Midbrain (tissue), 1 donor: Measurements from ENCODE around the gene TSC1.
"Not testable (repeated sequence)": the region's sequence is repeated elsewhere in the genome, so short reads cannot be mapped to it uniquely, and the experiment has no call there.

ENCODE experiments used
- DNase-seq: peaks from one replicate; lab custom pipeline; 2025; lab: John Stamatoyannopoulos, UW

TSC1 gene

GRCh38 chr9:132976571-132976970, 32.2 kb upstream of the TSC1 start:
- no peak for DNase-seq

- DNase-seq: no peak
Observed at GRCh38 chr9:132975961-132976360, 31.5 kb upstream of the TSC1 start.

GRCh38 chr9:132973713-132974112, 29.3 kb upstream of the TSC1 start:
- no peak for DNase-seq

GRCh38 chr9:132973166-132973565, 28.8 kb upstream of the TSC1 start:
- DNase-seq: no peak

- no peak for DNase-seq
Observed at GRCh38 chr9:132970324-132971062, 26.1 kb upstream of the TSC1 start.

- no peak for DNase-seq
Observed at GRCh38 chr9:132969783-132970182, 25.4 kb upstream of the TSC1 start.

- DNase-seq: not testable (repeated sequence)
Observed at GRCh38 chr9:132967908-132968307, 23.5 kb upstream of the TSC1 start.

GRCh38 chr9:132965478-132965877, 21.1 kb upstream of the TSC1 start:
- no peak for DNase-seq

- DNase-seq: no peak
Observed at GRCh38 chr9:132961002-132961401, 16.6 kb upstream of the TSC1 start.

GRCh38 chr9:132957805-132958204, 13.4 kb upstream of the TSC1 start:
- DNase-seq: no peak

GRCh38 chr9:132955768-132956167, 11.4 kb upstream of the TSC1 start:
- DNase-seq: no peak

- no peak for DNase-seq
Observed at GRCh38 chr9:132955123-132955522, 10.7 kb upstream of the TSC1 start.

GRCh38 chr9:132949709-132950108, 5.3 kb upstream of the TSC1 start:
- no peak for DNase-seq

GRCh38 chr9:132948482-132949050, 4.2 kb upstream of the TSC1 start:
- no peak for DNase-seq

- no peak for DNase-seq
Observed at GRCh38 chr9:132947756-132948155, 3.3 kb upstream of the TSC1 start.

GRCh38 chr9:132946631-132947295, 2.3 kb upstream of the TSC1 start:
- no peak for DNase-seq

- DNase-seq: no peak
Observed at GRCh38 chr9:132946211-132946610, 1.8 kb upstream of the TSC1 start.

- DNase-seq: no peak
Observed at GRCh38 chr9:132945186-132946130, 1.0 kb upstream of the TSC1 start.

GRCh38 chr9:132943651-132944293, 644 bp downstream of the TSC1 start:
- DNase-seq: no peak

- DNase-seq: no peak
Observed at GRCh38 chr9:132942541-132943182, 1.8 kb downstream of the TSC1 start.

GRCh38 chr9:132939169-132939568, 5.2 kb downstream of the TSC1 start:
- DNase-seq: no peak
